Activated CD4-positive, alpha-beta T cell treated with anti-CD3 and anti-CD28 coated beads for 36 hours (primary cell): ENCODE results near the gene SBF2. TPM values are rescaled to one million over a fixed set of nuclear protein-coding genes. Genes with fewer than 3 reads are reported as not detected.

Experiments
- ATAC-seq: fragments of 200-7000 bp; cut with Tn5 transposase; one replicate; pipeline ENCODE4 v1.10.0; 2021; ENCODE audit warnings: mild to moderate bottlenecking, moderate library complexity
- CTCF ChIA-PET: fragments of 350-600 bp; sonication (Branson Sonifier 250); formaldehyde crosslinking; loops from one replicate; lab custom pipeline; 2021; ENCODE audit warnings: antibody characterized with exemption; lab: Charles Lee
- POLR2A ChIA-PET: fragments of 350-600 bp; sonication (Branson Sonifier 250); formaldehyde crosslinking; loops from one replicate; lab custom pipeline; 2021; ENCODE audit warnings: antibody characterized with exemption, inconsistent platforms; lab: Charles Lee
- DNase-seq: peaks from one replicate; pipeline ENCODE4 v3.0.0-alpha.2; 2020
- H3K27ac Mint-ChIP-seq: one replicate; pipeline ENCODE4 v1.8.0; 2021; ENCODE audit warnings: mixed read lengths
- H3K27me3 Mint-ChIP-seq: one replicate; pipeline ENCODE4 v1.8.0; 2021; ENCODE audit warnings: mixed read lengths
- H3K36me3 Mint-ChIP-seq: one replicate; pipeline ENCODE4 v1.8.0; 2021; ENCODE audit warnings: low read depth, mixed read lengths
- H3K4me1 Mint-ChIP-seq: one replicate; pipeline ENCODE4 v1.8.0; 2021; ENCODE audit warnings: mixed read lengths
- H3K4me3 Mint-ChIP-seq: one replicate; pipeline ENCODE4 v1.8.0; 2021; ENCODE audit warnings: mild to moderate bottlenecking, moderate library complexity, mixed read lengths
- H3K9me3 Mint-ChIP-seq: one replicate; pipeline ENCODE4 v1.8.0; 2021; ENCODE audit warnings: low read depth, mixed read lengths
- intact Hi-C, 2 experiments: fragments of 100-400 bp; cut with DNase I in 1 of 2; cut with micrococcal nuclease in 1 of 2; formaldehyde crosslinking; loops; one replicate each; pipeline versions ENCODE4 v1.14.2 to v1.15.1; 2022 to 2024; cut with DNase I, micrococcal nuclease
- total RNA-seq, 2 experiments: library from RNA; stranded (reverse); gene quantifications; one replicate each; pipeline ENCODE4 v1.2.3, GENCODE V29; 2021

SBF2 gene
- total RNA-seq, 2 experiments from 2014 or later, result 7.1 to 8.1 TPM

DNA sequence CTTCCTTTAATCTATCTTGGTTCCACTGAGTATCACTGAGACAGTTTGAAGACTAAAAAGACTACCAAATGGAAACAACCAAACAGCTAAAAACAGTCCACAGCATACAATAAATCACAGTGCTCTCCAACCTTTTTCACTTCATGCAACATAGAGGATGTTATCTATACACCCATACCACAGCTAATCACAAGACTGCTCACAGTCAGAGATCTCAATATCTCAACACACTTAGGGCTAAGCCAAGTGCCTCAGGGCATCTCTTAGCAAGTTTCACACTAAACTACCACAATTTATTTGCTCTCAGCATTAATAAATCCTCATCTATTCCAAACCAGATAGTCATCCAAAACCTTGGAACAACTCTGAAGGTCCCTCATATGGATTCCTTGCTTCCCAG lies 129.4 kb downstream of the SBF2 start:
- ATAC-seq, result no peak

DNA sequence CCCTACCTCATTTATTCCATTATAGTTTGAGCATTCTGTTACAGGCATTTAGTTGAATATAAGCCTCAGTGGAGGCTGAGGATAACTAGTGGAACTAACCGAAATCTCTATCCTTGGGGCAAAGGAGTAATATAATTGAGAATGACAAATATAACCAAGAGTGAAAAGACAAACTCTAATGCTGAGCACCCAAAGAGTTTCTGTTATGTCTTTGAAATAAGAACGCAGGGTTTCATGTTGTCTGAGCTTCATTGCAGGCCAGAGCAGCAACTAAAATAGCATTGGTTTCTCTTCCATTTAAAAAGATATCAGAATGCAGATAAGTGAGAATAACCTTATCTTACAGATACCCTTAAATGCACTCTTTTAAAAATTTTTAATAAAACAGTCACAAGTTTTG lies 131.8 kb downstream of the SBF2 start:
- H3K4me1 Mint-ChIP-seq, result peaks cover 6% of the 10 kb centered on the region
- no peaks in the 10 kb centered on the region for H3K27me3 Mint-ChIP-seq
- intact Hi-C loops, result no loop called here
- H3K27ac Mint-ChIP-seq, result no peak overlapping the region
- no peak overlapping the region for H3K4me3 Mint-ChIP-seq
- ChIA-PET POLR2A (no interaction called here), CTCF (no interaction called here)
- peaks cover 9% of the 10 kb centered on the region for H3K9me3 Mint-ChIP-seq
- no peak for ATAC-seq
- no peak for DNase-seq
- H3K36me3 Mint-ChIP-seq, result no peaks in the 10 kb centered on the region

More for the DNA sequence above, 129.4 kb downstream of the SBF2 start:
- Mint-ChIP-seq H3K9me3 (no peaks in the 10 kb centered on the region), H3K27ac (no peak overlapping the region), H3K4me3 (no peak overlapping the region), H3K4me1 (no peaks in the 10 kb centered on the region), H3K36me3 (no peaks in the 10 kb centered on the region), H3K27me3 (no peaks in the 10 kb centered on the region)
- intact Hi-C loops, result no loop called here
- DNase-seq, result no peak
- CTCF ChIA-PET, result interaction anchor here (0.7 to 0.9 kb wide), 2 partner anchors 159 to 1520 kb away, joined by 3 read pairs; no protein-coding TSS in a partner anchor
- POLR2A ChIA-PET, result no interaction called here

DNA sequence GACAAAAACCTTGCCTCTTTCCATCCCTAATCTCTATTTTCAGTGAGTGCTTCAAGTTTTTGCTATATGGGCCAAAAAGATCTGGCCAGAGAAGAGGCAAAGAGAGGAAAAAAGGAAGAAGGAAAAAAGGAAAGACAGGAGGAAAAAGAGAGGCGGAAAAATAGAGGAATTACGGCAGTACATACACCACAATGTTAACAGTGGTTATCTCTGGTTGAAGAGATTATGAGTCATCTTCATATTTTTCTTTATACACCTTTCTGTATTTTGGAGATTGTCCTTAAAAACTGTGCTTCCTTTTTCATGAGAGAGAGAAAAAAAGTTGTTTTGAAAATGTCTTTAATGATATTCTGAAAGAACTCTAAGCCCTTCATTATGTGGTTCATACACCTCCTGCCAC lies 133.7 kb downstream of the SBF2 start:
- Mint-ChIP-seq H3K9me3 (peaks cover 9% of the 10 kb centered on the region), H3K4me3 (no peak overlapping the region), H3K4me1 (peaks cover 6% of the 10 kb centered on the region), H3K27me3 (no peaks in the 10 kb centered on the region), H3K36me3 (no peaks in the 10 kb centered on the region), H3K27ac (no peak overlapping the region)
- DNase-seq (no peak), ATAC-seq (no peak)
- POLR2A ChIA-PET, result no interaction called here
- CTCF ChIA-PET, result no interaction called here
- intact Hi-C loops, result no loop called here

DNA sequence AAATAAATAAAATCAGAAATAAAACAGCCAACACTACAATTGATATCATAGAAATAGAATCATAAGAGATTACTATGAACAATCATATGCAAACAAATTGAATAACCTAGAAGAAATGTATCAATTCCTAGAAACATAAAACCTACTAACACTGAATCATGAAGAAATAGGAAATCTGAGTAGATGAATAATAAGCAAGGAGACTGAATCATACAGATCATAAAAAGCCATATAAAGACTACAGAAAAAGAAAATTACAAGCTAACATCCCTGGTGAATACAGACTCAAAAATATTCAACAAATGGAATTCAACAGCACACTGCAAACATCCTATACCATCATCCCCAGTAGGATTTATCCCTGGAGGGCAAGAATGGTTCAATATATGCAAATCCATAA lies 135.6 kb downstream of the SBF2 start:
- H3K4me3 Mint-ChIP-seq, result no peak overlapping the region
- ChIA-PET CTCF (no interaction called here), POLR2A (interaction anchor here (0.6 kb wide), 1 partner anchor 1032 kb away, joined by 3 read pairs; no protein-coding TSS in a partner anchor)
- ATAC-seq (no peak), DNase-seq (no peak)
- H3K36me3 Mint-ChIP-seq, result no peaks in the 10 kb centered on the region
- H3K27ac Mint-ChIP-seq, result no peak overlapping the region
- intact Hi-C loops, result no loop called here
- H3K27me3 Mint-ChIP-seq, result no peaks in the 10 kb centered on the region
- peaks cover 6% of the 10 kb centered on the region for H3K4me1 Mint-ChIP-seq
- H3K9me3 Mint-ChIP-seq, result peaks cover 9% of the 10 kb centered on the region

DNA sequence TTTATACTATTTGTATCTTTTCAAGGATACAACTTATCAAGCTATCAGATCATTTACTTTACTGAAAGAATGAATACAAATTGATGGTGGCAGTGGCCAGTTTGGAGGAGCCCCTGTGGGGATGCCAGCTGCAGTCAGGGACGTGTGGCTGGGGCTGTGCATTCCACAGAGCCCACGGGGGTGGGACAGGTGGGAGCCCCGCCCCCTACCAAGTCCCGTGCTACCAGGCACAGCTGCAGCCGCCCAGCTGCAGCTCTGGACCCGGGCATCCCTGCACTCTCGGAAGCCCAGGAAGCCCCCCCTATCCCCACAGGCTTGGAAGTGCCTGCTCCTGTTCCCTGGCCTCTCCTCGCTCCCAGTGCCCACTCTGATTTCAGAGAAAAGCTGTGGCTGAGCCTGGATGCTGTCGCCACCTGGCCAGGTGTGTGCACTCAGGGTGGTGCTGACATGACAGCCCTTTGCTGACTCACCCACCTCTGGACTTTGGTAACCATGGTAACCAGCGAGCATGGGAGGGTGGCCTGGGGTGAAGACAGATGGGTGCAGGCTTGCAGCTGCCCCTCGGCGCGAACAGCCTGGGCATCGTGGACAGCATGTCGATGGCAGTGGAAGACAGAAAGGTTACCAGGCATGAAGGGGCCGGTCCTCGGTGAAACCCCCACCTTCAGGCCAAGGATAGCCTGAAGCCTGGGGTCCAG lies 138.1 kb downstream of the SBF2 start:
- CTCF ChIA-PET, result no interaction called here
- H3K4me3 Mint-ChIP-seq, result no peak overlapping the region
- H3K9me3 Mint-ChIP-seq, result peaks cover 9% of the 10 kb centered on the region
- no peaks in the 10 kb centered on the region for H3K27me3 Mint-ChIP-seq
- peaks cover 6% of the 10 kb centered on the region for H3K4me1 Mint-ChIP-seq
- intact Hi-C loops, result no loop called here
- H3K36me3 Mint-ChIP-seq, result no peaks in the 10 kb centered on the region
- H3K27ac Mint-ChIP-seq, result no peak overlapping the region
- POLR2A ChIA-PET, result no interaction called here
- ATAC-seq, result no peak
- no peak for DNase-seq

DNA sequence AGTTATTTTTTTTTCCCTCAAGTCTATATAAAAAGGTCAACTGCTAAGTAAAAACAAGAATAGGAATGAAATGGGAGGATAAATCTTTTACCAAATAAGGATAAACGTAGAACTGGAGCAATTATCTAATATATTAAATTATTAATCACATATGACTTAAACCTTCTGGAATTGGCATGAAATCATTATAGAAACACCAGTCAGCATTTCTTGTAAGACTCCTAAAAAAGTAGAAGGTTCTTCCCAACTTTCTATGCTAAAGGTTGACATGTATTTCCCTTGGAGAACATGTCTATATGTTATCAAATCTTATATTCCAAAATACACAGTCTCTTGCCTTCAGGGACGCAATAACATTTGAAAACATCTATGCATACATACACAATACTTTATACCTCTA lies 143.2 kb downstream of the SBF2 start:
- POLR2A ChIA-PET, result no interaction called here
- intact Hi-C loops, result no loop called here
- ATAC-seq (no peak), DNase-seq (no peak)
- H3K4me1 Mint-ChIP-seq, result no peaks in the 10 kb centered on the region
- no peak overlapping the region for H3K4me3 Mint-ChIP-seq
- CTCF ChIA-PET, result interaction anchor here (0.9 kb wide), 1 partner anchor 53 kb away, joined by 3 read pairs; no protein-coding TSS in a partner anchor
- no peaks in the 10 kb centered on the region for H3K36me3 Mint-ChIP-seq
- H3K27me3 Mint-ChIP-seq, result no peaks in the 10 kb centered on the region
- peaks cover 5% of the 10 kb centered on the region for H3K9me3 Mint-ChIP-seq
- no peak overlapping the region for H3K27ac Mint-ChIP-seq

DNA sequence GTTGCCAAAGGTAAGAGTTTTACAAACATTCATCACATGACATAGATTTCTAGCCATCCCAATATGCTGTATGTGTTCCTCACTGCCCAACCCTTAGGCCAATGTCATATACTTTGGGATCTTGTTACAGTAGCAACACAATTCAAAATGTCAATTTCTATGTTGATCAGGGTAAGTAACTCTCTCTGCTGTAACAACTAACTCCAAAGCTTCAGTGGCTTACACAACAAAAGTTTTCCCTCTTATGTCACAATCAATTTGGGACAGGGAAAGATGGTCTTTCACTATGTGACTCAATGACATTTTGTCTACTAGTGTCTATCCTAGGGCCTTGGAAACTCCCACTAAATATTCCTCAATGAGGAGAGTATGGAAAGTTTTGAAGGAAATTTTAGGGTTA lies 144.5 kb downstream of the SBF2 start:
- Mint-ChIP-seq H3K27me3 (no peaks in the 10 kb centered on the region), H3K9me3 (peaks cover 5% of the 10 kb centered on the region), H3K4me1 (no peaks in the 10 kb centered on the region), H3K4me3 (no peak overlapping the region), H3K27ac (no peak overlapping the region), H3K36me3 (no peaks in the 10 kb centered on the region)
- CTCF ChIA-PET, result no interaction called here
- ATAC-seq (no peak), DNase-seq (no peak)
- POLR2A ChIA-PET, result no interaction called here
- intact Hi-C loops, result no loop called here

DNA sequence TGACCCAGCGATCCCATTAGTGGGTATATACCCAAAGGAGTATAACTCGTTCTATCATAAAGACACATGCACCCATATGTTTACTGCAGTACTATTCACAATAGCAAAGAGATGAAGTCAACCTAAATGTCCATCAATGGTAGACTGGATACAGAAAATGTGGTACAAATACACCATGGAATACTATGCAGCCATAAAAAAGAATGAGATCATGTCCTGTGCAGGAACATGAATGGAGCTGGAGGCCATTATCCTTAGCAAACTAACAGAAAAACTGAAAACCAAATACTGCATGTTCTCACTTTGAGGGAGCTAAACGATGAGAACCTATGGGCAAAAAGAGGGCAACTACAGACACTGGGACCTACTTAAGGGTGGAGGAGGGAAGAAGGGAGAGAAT lies 146.8 kb downstream of the SBF2 start:
- POLR2A ChIA-PET, result no interaction called here
- H3K36me3 Mint-ChIP-seq, result no peaks in the 10 kb centered on the region
- H3K4me1 Mint-ChIP-seq, result no peaks in the 10 kb centered on the region
- no peak for DNase-seq
- H3K4me3 Mint-ChIP-seq, result no peak overlapping the region
- ATAC-seq, result no peak
- CTCF ChIA-PET, result no interaction called here
- no peaks in the 10 kb centered on the region for H3K27me3 Mint-ChIP-seq
- H3K27ac Mint-ChIP-seq, result no peak overlapping the region
- peaks cover 5% of the 10 kb centered on the region for H3K9me3 Mint-ChIP-seq
- intact Hi-C loops, result no loop called here

DNA sequence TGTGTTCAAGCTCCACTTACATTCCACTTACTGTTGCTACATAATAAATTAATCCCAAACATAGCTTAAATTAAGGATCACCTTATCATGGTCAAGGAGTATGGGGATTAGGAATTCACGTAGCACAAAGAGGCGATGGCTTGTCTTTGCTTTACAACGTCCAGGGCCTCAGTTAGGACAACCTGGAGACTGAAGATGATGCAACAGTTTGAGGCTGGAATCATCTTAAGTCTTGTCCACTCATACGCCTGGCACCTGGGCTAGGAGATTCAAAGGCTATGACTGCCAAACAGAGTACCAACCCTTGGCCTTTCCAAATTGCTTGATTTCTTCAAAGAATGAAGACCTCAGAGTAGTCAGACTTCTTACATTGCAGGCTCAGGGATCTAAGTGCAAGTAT lies 149.1 kb downstream of the SBF2 start:
- Mint-ChIP-seq H3K4me1 (no peaks in the 10 kb centered on the region), H3K27me3 (no peaks in the 10 kb centered on the region), H3K27ac (no peak overlapping the region), H3K4me3 (no peak overlapping the region), H3K36me3 (no peaks in the 10 kb centered on the region), H3K9me3 (peaks cover 5% of the 10 kb centered on the region)
- ATAC-seq (no peak), DNase-seq (no peak)
- ChIA-PET CTCF (no interaction called here), POLR2A (no interaction called here)
- intact Hi-C loops, result no loop called here

DNA sequence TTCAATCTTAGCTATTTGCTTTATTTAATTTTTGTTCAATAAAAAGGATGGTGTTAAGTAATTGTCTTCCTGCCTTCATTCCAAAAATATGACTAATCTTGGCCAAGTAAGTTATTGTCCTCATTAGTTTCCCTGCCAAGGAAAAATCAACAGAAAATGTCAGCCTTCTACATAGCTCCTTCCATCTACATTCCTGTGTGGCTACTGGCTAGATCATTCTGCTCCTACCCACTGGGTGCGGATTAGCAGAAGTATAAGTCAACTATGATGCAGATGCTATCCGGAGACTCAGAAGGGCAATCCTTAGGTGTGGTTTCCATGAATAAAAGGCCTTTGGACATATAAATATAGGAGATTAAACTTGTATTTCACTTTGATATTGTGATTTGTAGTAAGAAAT lies 154.4 kb downstream of the SBF2 start:
- intact Hi-C loops, result no loop called here
- Mint-ChIP-seq H3K4me3 (no peak overlapping the region), H3K4me1 (no peaks in the 10 kb centered on the region), H3K9me3 (peaks cover 8% of the 10 kb centered on the region), H3K36me3 (no peaks in the 10 kb centered on the region), H3K27ac (no peak overlapping the region), H3K27me3 (no peaks in the 10 kb centered on the region)
- POLR2A ChIA-PET, result no interaction called here
- no peak for ATAC-seq
- no peak for DNase-seq
- CTCF ChIA-PET, result interaction anchor here (1.4 kb wide), 1 partner anchor 18 kb away, joined by 3 read pairs; no protein-coding TSS in a partner anchor

DNA sequence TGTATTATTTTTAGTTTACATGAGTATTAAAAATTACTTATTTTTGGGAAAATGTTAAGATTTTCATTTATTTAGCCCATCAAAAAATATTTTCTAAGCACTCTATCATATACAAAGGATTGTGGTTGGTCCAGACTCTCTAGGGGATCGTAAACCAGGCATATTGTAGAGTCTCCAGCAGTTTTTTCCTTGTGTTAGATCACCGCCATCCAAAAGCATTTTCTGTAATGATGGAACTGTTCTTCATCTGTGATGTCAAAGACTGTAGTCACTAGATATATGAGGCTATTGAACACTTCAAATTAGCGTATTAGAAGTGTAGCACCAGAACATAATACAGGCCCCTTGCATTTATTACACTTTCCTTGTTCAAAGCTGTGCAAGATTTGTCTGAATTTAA lies 154.9 kb downstream of the SBF2 start:
- H3K9me3 Mint-ChIP-seq, result peaks cover 8% of the 10 kb centered on the region
- H3K27ac Mint-ChIP-seq, result no peak overlapping the region
- no peak overlapping the region for H3K4me3 Mint-ChIP-seq
- intact Hi-C loops, result no loop called here
- H3K36me3 Mint-ChIP-seq, result no peaks in the 10 kb centered on the region
- no peaks in the 10 kb centered on the region for H3K4me1 Mint-ChIP-seq
- ATAC-seq (no peak), DNase-seq (no peak)
- CTCF ChIA-PET, result interaction anchor here (1.4 kb wide), 1 partner anchor 18 kb away, joined by 3 read pairs; no protein-coding TSS in a partner anchor
- no peaks in the 10 kb centered on the region for H3K27me3 Mint-ChIP-seq
- POLR2A ChIA-PET, result no interaction called here

DNA sequence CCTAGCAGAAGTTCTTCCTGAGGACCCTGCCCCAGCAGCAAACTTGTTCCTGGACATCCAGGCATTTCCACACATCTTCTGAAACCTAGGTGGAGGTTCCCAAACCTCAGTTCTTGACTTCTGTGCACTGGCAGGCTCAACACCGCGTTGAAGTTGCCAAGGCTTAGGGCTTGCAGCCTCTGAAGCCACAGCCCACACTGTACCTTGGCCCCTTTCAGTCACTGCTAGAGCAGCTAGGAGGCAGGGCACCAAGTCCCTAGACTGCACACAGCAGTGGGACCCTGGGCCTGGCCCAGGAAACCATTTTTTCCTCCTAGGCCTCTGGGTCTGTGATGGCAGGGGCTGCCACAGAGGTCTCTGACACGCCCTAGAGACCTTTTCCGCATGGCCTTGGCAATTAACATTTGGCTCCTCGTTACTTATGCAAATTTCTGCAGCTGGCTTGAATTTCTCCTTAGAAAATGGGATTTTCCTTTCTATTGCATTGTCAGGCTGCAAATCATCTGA lies 159.0 kb downstream of the SBF2 start:
- H3K4me1 Mint-ChIP-seq, result no peaks in the 10 kb centered on the region
- POLR2A ChIA-PET, result no interaction called here
- intact Hi-C loops, result no loop called here
- ATAC-seq, result no peak
- DNase-seq, result no peak
- no peak overlapping the region for H3K4me3 Mint-ChIP-seq
- H3K9me3 Mint-ChIP-seq, result peaks cover 8% of the 10 kb centered on the region
- no peak overlapping the region for H3K27ac Mint-ChIP-seq
- no peaks in the 10 kb centered on the region for H3K27me3 Mint-ChIP-seq
- H3K36me3 Mint-ChIP-seq, result peaks cover 1% of the 10 kb centered on the region
- CTCF ChIA-PET, result no interaction called here
